ENCODE data around the gene TMEM135.

GRCh38 chr11:87325490-87325872 is 287.7 kb downstream of the TMEM135 start:
- no peak for TF ChIP-seq EZH2 (IDR thresholded peaks at IDR 0.05)
- TF ChIP-seq CTCF (IDR thresholded peaks at IDR 0.05), result no peak

Measured in neural progenitor cell (in vitro differentiated cells).